Measurements from ENCODE around the gene RPLP1.

RPLP1 gene

DNA sequence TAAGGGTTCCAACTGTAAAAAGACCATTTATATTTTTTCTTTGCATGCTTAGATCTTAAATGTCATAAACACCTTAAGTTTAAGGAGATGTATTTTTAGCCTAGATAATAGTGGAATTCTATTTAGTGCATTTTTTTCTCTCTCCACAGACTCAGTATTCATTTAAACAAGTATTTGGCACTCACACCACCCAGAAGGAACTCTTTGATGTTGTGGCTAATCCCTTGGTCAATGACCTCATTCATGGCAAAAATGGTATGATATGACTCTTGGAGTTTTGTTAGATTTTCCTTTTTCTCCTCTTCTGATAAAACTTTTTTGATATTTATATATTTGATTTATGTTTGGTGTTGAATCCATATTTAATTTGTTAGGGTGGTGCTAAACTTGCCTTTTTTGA is 31.1 kb upstream of the RPLP1 start:
- no peak overlapping the region for H3K4me3 ChIP-seq (ENCODE audit: low read depth, low read length)
- no peak for DNase-seq (ENCODE audit: low read depth)
- TF ChIP-seq, protein P1, sequence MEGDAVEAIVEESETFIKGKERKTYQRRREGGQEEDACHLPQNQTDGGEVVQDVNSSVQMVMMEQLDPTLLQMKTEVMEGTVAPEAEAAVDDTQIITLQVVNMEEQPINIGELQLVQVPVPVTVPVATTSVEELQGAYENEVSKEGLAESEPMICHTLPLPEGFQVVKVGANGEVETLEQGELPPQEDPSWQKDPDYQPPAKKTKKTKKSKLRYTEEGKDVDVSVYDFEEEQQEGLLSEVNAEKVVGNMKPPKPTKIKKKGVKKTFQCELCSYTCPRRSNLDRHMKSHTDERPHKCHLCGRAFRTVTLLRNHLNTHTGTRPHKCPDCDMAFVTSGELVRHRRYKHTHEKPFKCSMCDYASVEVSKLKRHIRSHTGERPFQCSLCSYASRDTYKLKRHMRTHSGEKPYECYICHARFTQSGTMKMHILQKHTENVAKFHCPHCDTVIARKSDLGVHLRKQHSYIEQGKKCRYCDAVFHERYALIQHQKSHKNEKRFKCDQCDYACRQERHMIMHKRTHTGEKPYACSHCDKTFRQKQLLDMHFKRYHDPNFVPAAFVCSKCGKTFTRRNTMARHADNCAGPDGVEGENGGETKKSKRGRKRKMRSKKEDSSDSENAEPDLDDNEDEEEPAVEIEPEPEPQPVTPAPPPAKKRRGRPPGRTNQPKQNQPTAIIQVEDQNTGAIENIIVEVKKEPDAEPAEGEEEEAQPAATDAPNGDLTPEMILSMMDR (IDR thresholded peaks at IDR 0.05; ENCODE audit: control insufficient read depth, extremely low read depth, insufficient read depth), result no peak

DNA sequence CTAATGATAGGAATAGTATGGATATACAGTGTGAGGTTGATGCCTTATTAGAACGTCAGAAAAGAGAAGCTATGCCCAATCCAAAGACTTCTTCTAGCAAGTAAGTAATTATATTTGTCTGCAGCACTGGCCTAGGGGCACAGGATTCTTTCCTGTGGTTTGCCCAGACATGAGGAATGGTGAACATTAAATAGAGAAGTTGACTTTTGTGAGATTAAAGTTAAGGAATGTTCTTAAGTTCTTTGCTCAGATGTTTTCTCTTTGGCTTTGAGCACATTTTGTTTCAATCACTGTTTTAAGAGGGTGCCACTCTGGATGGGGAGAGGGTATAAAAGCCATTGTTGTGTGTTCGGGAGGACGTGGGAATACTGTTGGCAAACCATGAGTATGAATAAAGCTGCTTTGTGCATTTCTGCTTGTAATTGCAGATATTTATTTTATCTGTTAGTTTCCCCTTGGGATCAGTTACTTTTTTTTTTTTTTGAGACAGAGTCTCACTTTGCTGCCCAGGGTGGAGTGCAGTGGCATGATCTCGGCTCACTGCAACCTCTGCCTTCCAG is 30.2 kb upstream of the RPLP1 start:
- no peak for DNase-seq (ENCODE audit: low read depth)
- TF ChIP-seq, protein P1 (IDR thresholded peaks at IDR 0.05; ENCODE audit: control insufficient read depth, extremely low read depth, insufficient read depth), result no peak
- H3K4me3 ChIP-seq (ENCODE audit: low read depth, low read length), result no peak overlapping the region

DNA sequence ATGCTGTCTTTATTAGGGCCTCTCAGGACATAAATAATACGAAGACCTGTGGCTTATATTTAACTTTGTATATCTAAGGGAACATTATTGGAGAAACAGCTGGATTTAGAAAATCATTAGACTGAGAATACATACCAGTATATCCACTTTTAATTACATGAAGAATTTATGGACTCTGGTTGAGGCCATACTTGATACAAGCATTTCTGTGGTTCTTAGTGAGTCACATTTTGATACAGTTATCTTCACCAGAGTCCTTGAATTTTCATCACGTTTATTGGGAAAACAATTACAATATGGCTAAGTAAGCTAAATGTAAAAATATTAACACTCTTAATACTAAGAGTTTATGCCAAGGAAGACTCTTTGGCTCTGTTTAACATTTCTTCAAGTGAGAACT is 28.6 kb upstream of the RPLP1 start:
- TF ChIP-seq, protein P1 (IDR thresholded peaks at IDR 0.05; ENCODE audit: control insufficient read depth, extremely low read depth, insufficient read depth), result no peak
- no peak for DNase-seq (ENCODE audit: low read depth)

DNA sequence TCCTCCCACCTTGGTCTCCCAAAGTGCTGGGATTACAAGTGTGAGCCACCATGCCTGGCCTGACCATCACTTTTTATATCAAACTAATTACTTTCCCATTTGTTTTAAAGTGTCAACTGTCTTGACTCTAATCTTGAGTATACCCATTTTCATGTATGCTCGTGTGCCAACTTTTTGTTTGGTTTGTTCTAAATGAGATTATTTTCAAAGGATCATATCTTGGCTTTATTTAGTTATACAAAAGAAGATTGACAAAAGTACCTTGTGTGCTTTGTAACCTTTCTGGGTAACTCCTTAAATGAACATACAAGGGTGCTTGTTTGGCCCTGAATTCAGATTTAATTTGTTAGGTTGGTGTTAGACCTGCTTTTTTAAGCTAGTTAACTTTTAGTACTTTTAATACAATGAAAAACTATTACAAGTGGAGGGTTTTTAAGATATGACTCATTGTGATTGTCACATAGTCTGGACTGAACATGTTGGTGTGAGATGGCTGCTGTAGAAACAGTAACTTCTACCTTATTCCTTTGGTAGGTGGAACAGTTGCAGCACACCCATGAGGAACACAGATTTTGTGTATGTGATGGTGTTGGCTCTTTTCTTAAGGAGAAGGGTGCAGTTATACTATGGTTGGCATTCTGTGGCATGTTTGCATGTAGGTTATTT is 27.7 kb upstream of the RPLP1 start:
- no peak overlapping the region for H3K4me3 ChIP-seq (ENCODE audit: low read depth, low read length)
- DNase-seq (ENCODE audit: low read depth), result no peak
- TF ChIP-seq, protein P1 (IDR thresholded peaks at IDR 0.05; ENCODE audit: control insufficient read depth, extremely low read depth, insufficient read depth), result no peak

More for the DNA sequence above, 28.6 kb upstream of the RPLP1 start:
- H3K4me3 ChIP-seq (ENCODE audit: low read depth, low read length), result no peak overlapping the region

DNA sequence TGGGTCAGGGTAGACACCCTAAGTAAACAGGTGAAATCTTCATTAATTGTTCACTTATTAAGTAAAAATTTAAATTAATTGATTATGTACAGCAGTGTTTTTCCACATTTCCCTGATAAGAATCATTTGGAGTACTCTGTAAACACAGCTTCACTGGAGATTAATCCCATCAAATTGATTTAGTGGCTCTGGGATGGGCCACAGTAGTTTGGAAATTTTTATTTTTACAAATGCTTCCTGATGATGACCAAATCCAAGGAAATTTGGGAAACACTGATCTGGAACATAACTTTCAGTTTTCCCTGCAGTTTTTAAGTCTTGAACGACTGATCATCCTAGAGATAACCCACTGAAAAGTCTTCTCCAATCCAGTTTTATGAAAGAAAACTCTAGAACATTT is 18.8 kb upstream of the RPLP1 start:
- DNase-seq (ENCODE audit: low read depth), result no peak

DNA sequence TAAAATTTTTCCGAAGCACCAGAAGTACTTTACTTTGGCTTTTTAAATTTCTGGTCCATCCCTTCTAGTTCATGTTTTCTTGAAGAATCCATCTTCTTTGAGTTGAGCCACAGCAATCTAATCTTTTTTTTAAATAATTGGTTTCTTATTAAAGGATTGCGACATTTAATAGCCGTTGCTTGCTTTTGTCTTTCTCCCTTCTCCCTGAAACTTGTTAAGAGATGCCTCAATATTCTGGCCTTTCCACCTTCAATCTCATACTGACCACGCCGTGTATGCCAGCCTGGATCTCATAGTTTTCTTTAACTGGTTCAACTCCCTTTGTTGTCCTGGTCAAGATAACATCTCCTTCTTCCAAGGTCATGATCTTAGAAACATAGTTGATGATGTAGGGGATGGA is 18.4 kb upstream of the RPLP1 start:
- no peak for DNase-seq (ENCODE audit: low read depth)
- TF ChIP-seq, protein P1 (IDR thresholded peaks at IDR 0.05; ENCODE audit: control insufficient read depth, extremely low read depth, insufficient read depth), result no peak

More for the DNA sequence above, 18.8 kb upstream of the RPLP1 start:
- TF ChIP-seq, protein P1 (IDR thresholded peaks at IDR 0.05; ENCODE audit: control insufficient read depth, extremely low read depth, insufficient read depth), result no peak
- no peak overlapping the region for H3K4me3 ChIP-seq (ENCODE audit: low read depth, low read length)

DNA sequence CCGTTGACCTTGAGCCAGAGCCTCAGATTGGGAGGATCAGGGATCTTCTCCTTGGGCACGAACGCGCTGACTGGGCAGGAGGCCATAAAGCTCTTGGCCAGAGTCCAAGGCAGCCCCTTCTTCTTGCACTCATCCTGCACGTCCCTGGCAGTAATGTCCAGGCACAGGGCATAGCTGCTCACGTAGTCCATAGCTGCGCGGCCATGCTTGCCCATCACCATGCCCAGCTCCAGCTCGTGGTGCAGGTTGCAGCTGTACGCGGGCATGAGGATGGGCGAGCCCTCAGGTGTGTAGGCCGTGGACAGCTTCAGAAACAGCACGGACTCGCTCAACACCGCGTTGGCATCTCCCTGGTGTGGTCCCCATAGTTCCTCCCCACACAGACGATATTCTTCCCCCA is 17.9 kb upstream of the RPLP1 start:
- DNase-seq (ENCODE audit: low read depth), result no peak
- TF ChIP-seq, protein P1 (IDR thresholded peaks at IDR 0.05; ENCODE audit: control insufficient read depth, extremely low read depth, insufficient read depth), result no peak
- no peak overlapping the region for H3K4me3 ChIP-seq (ENCODE audit: low read depth, low read length)

More for the DNA sequence above, 18.4 kb upstream of the RPLP1 start:
- no peak overlapping the region for H3K4me3 ChIP-seq (ENCODE audit: low read depth, low read length)

Measured in LNCaP clone FGC (cell line).